Measurements from ENCODE around the gene ZNF836.

The ZNF836 gene

DNA sequence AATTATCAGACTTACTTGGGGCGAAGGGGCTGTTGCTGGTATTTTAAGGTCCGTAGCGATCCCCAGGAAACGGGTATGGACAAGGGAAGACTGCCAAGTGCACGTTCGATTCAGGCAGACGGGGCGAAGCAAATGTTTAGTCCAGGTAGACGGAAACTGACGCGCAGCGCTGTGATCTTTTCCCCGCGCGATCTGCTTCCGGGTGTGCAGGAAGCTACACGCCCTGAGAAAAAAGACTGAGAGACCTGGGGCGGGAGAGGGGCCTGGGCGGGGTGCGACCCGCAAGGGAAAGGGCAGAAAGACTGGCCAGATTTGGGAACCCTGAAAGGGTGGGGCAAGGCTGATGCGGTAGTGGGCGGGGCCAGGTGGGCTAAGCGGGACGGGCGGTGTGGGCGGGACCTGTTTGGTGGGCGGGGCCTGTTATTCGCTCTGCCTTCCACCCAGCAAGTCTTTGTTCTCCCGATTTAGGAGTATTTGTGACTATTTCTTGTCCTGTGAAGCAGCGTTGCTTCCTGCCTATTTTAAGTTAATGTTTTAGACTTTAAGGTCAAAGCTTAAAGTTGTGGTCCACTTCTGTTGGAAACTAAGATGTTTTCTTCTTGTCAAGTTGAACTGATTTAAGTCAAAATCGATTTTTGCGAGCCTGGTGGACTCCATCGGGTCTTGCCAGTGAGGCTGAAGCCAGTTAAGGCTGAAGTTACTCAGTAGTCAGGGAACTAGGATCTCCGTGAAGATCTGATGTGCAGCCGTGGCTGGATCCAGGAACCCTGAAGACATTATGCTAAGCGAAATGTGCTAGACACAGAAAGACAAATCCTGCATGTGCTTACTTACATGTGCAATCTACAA lies at the start of gene ZNF836:
Gene ZNF836, minus strand, starts transcription at position 301 of the 849 bp plus-strand sequence. CDS start 3,549 bp downstream, outside the sequence.
- DNase-seq (ENCODE audit: low read depth): peak; percentile 35
- TF ChIP-seq CTCF (IDR thresholded peaks at IDR 0.05; ENCODE audit: low read depth, low read length, missing control alignments): no peak
- H3K4me3 ChIP-seq (ENCODE audit: low read depth, low read length): peak within 1 kb of the TSS; percentile 92
- in situ Hi-C loops (cut with HindIII; ENCODE audit: low sequenced_read_pairs): no loop called here

DNA sequence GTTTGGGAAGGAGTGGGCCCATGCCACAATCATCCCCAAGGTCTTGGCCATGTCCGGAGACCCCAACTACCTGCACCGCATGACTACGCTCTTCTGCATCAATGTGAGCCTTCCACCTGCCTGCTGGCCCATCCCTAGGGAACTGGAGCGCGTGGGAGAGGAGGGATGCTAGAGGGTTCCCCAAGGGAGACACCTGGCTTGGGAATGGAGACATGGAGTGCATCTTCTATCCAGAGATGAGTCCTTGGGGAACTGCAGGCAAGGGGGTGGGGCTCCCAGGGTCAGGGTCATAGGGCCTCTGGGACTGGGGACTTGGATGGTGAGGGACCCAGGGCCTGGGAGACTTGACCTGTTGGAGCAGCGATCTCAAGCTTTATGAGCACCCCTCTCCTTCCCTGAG lies 49.6 kb upstream of the ZNF836 start:
- TF ChIP-seq CTCF (IDR thresholded peaks at IDR 0.05; ENCODE audit: low read depth, low read length, missing control alignments): no peak
- DNase-seq (ENCODE audit: low read depth): no peak
- H3K4me3 ChIP-seq (ENCODE audit: low read depth, low read length): no peak overlapping the region
- in situ Hi-C loops (cut with HindIII; ENCODE audit: low sequenced_read_pairs): no loop called here

GRCh38 chr19:52219611-52220010 lies 48.2 kb upstream of the ZNF836 start:
- TF ChIP-seq CTCF (IDR thresholded peaks at IDR 0.05; ENCODE audit: low read depth, low read length, missing control alignments): no peak
- no peak for DNase-seq (ENCODE audit: low read depth)
- no peak overlapping the region for H3K4me3 ChIP-seq (ENCODE audit: low read depth, low read length)
- in situ Hi-C loops (cut with HindIII; ENCODE audit: low sequenced_read_pairs): no loop called here

- in situ Hi-C loops (cut with HindIII; ENCODE audit: low sequenced_read_pairs): no loop called here
- DNase-seq (ENCODE audit: low read depth): no peak
- no peak overlapping the region for H3K4me3 ChIP-seq (ENCODE audit: low read depth, low read length)
- TF ChIP-seq CTCF (IDR thresholded peaks at IDR 0.05; ENCODE audit: low read depth, low read length, missing control alignments): no peak
Observed at GRCh38 chr19:52217576-52217975, 46.2 kb upstream of the ZNF836 start.

- no peak overlapping the region for H3K4me3 ChIP-seq (ENCODE audit: low read depth, low read length)
- no peak for TF ChIP-seq CTCF (IDR thresholded peaks at IDR 0.05; ENCODE audit: low read depth, low read length, missing control alignments)
- DNase-seq (ENCODE audit: low read depth): no peak
- in situ Hi-C loops (cut with HindIII; ENCODE audit: low sequenced_read_pairs): no loop called here
Observed at GRCh38 chr19:52216401-52216800, 45.0 kb upstream of the ZNF836 start.

DNA sequence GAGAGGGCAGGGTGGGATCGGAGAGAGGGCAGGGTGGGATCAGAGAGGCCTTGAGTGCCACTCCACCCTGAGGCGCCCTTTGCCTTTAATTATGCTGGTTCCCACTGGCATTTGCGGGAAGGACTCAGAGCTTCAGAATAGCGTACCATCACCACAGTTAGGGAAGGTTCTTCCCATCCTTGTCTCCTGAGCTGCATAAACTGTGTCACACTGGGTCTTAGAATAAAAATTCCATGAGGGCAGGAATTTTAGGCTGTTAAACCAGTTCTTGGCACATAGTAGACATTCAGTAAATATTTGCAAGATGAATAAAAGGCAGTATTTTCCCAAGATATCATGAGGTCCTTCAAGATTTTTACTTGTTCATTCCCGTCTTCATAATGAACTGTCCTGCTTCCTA lies 42.8 kb upstream of the ZNF836 start:
- no peak for DNase-seq (ENCODE audit: low read depth)
- in situ Hi-C loops (cut with HindIII; ENCODE audit: low sequenced_read_pairs): no loop called here
- H3K4me3 ChIP-seq (ENCODE audit: low read depth, low read length): no peak overlapping the region
- TF ChIP-seq CTCF (IDR thresholded peaks at IDR 0.05; ENCODE audit: low read depth, low read length, missing control alignments): no peak
